IPS-11a (cell line): ENCODE measurements around the gene ADAMTS19.
"Not testable (repeated sequence)": the region's sequence is repeated elsewhere in the genome, so short reads cannot be mapped to it uniquely, and the experiment has no call there.

ENCODE experiments used
- H3K4me3 ChIP-seq: one replicate; pipeline ENCODE4 v1.5.1; 2013; ENCODE audit warnings: low read depth, low read length, control low read depth

Gene ADAMTS19, protein sequence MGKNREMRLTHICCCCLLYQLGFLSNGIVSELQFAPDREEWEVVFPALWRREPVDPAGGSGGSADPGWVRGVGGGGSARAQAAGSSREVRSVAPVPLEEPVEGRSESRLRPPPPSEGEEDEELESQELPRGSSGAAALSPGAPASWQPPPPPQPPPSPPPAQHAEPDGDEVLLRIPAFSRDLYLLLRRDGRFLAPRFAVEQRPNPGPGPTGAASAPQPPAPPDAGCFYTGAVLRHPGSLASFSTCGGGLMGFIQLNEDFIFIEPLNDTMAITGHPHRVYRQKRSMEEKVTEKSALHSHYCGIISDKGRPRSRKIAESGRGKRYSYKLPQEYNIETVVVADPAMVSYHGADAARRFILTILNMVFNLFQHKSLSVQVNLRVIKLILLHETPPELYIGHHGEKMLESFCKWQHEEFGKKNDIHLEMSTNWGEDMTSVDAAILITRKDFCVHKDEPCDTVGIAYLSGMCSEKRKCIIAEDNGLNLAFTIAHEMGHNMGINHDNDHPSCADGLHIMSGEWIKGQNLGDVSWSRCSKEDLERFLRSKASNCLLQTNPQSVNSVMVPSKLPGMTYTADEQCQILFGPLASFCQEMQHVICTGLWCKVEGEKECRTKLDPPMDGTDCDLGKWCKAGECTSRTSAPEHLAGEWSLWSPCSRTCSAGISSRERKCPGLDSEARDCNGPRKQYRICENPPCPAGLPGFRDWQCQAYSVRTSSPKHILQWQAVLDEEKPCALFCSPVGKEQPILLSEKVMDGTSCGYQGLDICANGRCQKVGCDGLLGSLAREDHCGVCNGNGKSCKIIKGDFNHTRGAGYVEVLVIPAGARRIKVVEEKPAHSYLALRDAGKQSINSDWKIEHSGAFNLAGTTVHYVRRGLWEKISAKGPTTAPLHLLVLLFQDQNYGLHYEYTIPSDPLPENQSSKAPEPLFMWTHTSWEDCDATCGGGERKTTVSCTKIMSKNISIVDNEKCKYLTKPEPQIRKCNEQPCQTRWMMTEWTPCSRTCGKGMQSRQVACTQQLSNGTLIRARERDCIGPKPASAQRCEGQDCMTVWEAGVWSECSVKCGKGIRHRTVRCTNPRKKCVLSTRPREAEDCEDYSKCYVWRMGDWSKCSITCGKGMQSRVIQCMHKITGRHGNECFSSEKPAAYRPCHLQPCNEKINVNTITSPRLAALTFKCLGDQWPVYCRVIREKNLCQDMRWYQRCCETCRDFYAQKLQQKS

DNA sequence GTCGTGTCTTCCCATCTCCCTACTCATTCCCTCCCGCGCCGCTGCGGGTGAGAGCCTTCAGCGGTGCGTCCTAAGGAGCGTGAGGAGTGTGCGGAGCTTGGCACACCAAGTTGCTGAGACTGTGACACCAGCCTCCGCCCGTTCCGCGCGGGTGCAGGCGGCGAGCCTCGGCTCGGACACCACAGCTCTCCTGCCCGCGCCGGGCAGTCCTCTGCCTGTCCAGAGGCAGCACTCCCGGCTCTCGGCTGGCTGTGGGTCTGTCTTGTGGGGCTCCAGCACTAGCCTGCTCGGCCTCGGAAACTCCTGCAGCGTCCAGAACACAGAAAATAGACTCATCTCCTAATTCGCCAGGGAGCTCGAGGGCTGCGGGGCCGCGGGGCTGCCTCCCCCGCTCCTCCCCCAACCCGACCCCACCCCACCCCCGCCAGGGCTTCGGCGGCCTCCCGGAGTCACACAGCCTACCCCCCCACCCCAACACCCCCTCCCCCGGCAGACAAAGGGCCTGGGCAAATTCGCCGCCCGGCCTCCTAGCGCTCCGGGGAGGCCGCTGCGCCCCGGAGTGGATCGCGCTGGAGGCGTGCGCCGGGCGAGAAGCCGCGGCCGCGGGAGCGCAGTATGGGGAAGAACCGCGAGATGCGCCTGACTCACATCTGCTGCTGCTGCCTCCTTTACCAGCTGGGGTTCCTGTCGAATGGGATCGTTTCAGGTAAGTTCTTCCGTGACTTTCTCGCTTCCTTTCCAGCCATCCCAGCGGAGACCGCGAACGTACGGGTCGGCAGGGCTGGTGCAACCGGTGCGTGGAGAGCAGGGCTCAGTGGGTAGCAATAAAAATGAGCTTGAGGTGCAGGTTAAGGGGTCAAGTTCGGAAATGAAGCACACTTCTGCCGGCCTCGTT lies at the start of gene ADAMTS19:
Gene ADAMTS19, plus strand, starts transcription at position 522 of the 895 bp plus-strand sequence. Its CDS starts 94 bp downstream, at position 616.
- peak within 1 kb of the TSS; percentile 81 for H3K4me3 ChIP-seq

DNA sequence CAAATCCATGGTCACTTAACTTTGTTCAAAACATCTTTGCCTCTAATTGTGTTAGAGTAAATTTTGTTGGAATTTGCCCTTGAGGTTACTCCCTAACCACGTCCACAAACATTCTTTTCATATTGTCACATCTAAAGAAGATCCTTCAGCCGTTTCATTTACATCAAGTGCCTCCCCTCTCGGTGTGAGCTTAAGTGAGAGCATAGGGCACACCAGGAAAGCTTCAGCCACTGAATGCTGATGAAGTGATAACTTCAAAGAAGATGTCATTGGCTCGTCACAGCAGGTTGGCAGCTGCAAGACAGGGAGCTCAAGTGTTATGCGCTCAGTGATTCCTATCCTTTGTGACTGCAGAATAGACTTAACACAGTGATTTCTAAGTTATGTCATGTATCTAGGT lies 49.6 kb upstream of the ADAMTS19 start:
- no peak overlapping the region for H3K4me3 ChIP-seq

DNA sequence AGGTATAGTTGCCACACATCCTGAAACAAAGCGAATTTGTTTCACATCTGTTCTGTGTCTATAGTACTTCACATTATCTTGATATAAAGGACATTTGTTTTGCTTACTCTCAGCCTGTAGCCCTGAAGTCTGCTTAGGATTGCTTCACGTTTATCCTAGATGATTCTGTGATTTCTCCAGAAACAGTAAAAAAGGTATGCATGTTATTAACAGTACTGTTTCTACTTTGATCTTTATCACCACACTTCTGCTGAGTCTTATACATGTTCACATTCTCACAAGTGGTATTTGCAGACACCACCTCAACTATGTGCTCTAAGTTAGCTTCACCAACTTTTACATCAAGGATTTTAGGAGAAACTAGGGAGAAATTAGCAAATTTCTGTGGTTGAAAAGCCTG lies 47.4 kb upstream of the ADAMTS19 start:
- no peak overlapping the region for H3K4me3 ChIP-seq

DNA sequence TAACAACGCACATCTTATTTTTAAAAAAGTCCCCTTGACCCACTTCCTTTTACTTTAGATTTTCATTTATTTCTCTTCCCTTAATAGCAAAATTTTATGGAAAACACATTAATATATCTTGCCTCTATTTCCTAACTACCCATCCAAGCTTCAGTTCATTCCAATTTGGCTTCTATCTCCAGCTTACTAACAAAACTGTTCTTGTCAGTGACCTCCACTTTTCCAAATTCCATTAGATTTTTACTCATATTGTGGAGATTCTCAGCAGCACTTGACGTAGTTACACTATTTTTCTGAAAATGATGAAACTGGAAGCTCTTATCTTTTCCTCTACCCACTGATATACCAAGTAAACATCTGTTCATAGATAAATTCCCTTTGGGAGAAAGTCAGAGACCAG lies 46.5 kb upstream of the ADAMTS19 start:
- H3K4me3 ChIP-seq = no peak overlapping the region

DNA sequence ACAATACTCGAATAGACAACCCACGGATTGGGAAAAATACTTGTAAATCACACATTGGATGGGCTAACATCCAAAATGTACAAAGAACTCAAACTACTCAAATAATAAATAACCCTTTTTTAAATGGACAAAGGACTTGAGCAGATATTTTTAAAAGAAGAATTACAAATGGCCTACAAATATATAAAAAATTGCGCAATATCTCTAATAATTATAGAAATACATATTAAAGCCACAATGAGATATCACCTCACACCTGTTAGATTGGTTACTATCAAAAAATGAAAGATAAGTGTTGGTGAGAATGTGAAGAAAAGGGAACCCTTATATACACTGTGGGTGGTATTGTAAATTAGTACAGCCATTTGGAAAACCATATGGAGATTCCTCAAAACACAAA lies 40.8 kb upstream of the ADAMTS19 start:
- H3K4me3 ChIP-seq = no peak overlapping the region

DNA sequence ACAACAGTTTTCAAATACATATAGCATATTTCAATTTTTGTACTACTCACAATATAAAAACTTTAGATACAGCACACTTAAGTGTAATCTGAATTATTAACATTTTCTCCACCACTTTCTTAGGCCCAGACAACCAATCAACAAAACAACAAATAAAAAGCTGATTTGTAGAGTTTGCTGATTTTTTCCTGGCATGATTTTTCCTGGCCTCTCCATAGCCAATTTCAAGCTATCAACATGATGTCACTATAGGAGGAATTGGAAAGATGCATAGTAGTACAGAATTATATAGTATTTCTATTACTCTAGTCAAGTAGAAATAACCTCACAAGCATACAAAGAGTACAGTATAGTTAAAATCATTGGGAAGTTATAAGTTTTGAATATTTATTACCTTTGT lies 35.1 kb upstream of the ADAMTS19 start:
- no peak overlapping the region for H3K4me3 ChIP-seq

DNA sequence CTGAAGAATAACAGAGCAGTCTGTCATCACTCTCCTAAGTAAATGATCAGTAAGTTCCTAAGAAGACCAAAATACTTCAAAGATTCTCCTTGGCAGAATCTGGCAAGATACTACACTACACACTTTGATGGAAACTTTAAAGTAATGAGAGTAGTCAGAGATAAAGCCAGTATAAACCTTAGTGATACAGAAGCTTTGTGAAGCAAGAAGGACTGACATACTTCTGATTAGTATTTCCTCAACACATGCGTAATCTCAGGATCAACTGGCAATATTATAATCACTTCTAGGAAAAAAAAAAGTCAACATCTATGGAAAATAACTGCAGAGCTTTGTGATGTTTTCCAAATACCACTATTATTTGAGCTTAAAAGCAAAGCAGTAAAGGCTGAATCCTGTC lies 34.0 kb upstream of the ADAMTS19 start:
- no peak overlapping the region for H3K4me3 ChIP-seq

DNA sequence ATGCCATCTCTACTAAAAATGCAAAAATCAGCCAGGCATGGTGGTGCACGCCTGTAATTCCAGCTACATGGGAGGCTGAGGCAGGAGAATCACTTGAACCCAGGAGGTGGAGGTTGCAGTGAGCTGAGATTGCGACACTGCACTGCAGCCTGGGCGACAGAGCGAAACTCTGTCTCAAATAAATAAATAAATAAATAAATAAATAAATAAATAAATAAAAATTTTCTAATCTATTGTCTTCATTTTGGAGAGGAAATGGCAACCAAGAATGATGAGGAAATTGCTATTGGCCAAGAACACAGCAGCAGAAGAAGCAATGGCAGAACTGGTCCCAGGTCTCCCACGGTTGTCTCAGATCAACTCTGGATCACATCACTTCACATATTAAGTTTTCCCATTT lies 31.5 kb upstream of the ADAMTS19 start:
- H3K4me3 ChIP-seq = not testable (repeated sequence)

DNA sequence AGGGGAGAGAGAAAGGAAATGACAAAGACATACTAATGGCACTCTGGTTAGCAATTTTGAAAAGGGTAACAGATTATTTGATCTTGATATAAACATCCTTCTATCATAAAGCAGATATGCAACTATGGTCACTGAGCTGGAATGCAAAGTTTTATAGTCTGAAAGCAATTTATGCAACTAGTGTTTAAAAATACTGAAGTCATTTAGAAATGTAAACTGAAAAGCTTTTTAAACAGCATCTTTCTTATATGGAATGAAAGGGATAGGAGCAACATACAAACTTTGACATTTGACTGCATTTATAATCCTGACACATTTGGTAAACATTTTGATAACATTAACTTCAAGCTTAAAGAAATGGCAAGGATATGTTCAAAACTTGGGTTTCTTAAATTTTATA lies 28.7 kb upstream of the ADAMTS19 start:
- no peak overlapping the region for H3K4me3 ChIP-seq

DNA sequence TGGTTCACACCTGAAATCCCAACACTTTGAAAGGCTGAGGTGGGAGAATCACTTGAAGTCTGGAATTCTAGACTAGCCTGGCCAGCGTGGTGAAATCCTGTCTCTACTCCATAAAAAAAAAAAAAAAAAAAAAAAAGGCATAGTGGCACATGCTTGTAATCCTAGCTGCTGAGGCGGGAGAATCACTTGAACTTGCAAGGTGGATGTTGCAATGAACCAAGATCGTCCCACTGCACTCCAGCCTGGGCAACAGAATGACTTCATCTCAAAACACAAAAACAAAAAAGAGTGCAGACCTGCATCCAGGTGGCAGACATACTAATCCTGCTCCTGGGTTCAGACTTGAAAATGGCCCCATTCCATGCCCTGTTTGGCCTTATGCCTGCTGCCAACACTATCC lies 21.8 kb upstream of the ADAMTS19 start:
- H3K4me3 ChIP-seq = no peak overlapping the region

DNA sequence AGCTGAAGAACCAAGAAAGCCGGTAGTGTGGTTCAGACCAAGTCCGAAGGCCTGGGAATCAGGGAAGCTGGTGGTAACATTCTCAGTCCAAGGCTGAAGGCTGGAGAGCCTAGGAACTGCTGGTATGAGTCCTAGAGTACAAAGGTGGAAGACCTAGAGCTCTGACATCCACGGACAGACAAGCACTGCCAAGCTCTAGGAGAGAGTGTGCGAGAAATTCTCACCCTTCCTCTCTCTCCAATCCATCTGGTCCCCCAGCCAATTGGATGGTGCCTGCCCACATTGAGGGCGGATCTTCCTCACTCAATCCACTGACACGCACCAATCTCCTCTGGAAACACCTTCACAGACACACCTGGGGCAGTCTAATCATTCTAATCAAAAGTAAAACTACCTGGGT lies 19.7 kb upstream of the ADAMTS19 start:
- H3K4me3 ChIP-seq = no peak overlapping the region

DNA sequence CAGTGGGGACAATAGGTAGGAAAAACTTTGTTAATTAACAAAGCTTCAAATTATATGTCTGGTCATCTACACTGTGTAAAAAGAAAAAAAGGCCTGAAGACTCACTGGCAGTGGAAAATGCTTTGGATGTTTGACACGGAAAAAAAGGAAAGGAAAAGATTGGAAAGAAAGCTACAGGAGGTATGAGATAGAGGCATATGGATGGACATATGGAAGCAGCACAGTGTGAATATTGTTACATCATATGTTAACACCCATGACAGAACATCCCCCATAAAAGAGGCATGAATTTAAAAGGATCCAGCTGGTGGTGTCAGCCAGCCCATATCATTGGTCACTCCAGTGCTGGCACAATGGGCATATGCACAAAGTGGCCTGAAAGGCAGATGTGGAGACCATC lies 19.0 kb upstream of the ADAMTS19 start:
- H3K4me3 ChIP-seq = no peak overlapping the region

DNA sequence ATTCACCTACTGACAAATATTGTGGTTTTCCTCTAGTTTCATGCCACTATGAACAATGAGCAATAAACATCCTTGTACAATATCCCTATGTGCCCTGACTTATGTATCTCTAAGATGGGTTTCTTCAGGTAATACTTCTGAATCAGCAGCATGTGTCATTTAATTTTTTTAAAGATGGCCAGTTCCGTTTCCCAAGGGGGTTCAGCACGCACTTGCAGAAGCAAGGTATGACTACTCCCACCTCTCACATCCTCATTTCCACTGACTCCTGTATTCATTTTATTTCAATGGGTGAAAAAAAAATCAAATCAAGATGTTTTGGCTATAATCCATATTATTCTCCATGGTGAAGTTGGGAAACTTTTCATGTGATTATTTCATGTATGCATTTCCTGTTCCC lies 14.7 kb upstream of the ADAMTS19 start:
- no peak overlapping the region for H3K4me3 ChIP-seq

DNA sequence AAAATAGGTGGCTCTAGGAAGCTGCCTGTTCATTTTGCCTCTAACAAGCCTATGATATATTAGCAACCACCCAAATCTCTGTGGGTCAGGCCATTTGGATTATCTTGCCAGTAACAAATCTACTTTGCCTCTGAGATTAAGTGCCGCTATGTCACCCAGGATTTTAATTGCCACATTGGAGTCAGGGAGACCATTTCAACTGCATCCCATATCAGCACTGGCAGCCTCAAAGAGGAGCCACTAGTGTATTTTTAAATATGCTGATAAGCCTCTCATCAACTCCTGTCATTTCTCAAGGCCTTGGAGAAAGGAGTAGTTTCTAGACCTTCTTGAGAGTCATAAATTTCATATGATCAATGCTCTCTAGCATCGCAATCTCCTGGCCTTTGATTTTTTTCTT lies 12.1 kb upstream of the ADAMTS19 start:
- H3K4me3 ChIP-seq = no peak overlapping the region

DNA sequence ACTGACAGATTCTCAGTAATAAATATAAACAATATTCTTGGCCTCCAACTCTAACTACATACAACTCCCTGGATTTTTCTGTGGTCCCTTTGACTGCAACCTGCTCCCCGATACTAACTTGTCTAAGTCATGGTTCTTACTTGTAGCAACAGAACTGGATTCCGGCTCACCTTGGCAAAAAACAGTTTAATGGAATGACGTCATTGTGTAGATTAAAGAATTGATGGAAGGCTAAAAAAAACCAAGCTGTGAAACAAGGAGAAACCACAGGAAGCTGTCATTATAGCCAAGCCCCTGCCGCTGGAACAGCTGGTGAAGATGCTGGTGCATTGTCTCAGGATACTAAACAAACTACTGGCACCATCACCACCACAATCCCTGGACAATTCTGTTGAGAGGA lies 11.4 kb upstream of the ADAMTS19 start:
- H3K4me3 ChIP-seq = no peak overlapping the region

DNA sequence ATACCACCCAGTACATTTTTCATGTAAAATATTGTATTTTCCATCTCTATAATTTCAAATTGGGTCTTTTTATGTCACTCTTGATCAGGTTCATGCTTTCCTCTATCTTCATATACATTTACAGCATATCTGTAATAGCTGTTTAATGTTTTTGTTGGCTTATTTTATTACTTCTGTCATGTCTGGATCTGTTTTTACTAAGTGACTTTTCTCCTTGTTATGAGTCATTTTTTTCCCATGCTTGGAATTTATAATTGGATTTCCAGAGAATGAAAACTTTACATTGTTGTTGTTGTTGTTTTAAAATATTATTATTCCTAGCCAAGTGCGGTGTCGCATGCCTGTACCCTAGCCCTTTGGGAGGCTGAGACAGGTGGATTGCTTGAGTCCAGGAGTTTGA lies 5.6 kb upstream of the ADAMTS19 start:
- no peak overlapping the region for H3K4me3 ChIP-seq

DNA sequence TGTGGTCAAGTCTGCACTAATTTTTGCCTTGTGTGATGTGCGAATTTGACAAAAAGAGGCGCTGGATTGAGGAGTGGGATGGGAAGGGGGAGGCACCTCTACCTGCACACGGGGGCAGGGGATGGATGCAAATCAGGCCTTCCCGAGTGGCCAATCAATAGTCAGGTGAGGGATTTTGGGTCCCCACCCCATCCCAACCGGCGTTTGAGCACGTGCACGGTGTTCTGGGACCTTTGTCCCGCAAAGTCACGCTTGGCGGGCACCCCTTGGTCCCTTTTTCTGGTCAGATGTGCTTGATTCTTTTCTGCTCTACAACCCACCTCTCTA lies 685 bp upstream of the ADAMTS19 start:
- peak overlapping the region; percentile 58 for H3K4me3 ChIP-seq

DNA sequence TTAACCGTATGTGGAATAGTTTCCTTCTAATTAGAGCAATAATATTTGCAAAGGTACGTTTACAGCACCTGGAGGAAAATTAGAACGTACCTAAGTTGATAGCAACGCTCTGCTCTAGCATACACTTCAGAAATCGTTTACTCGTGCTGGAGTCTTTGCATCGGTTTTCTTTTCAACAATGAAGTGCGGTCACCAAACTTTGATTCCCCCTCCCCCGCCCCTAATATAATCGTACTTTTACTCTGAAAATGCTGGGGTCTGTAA lies 506 bp downstream of the ADAMTS19 start:
- H3K4me3 ChIP-seq = peak overlapping the region; percentile 81

DNA sequence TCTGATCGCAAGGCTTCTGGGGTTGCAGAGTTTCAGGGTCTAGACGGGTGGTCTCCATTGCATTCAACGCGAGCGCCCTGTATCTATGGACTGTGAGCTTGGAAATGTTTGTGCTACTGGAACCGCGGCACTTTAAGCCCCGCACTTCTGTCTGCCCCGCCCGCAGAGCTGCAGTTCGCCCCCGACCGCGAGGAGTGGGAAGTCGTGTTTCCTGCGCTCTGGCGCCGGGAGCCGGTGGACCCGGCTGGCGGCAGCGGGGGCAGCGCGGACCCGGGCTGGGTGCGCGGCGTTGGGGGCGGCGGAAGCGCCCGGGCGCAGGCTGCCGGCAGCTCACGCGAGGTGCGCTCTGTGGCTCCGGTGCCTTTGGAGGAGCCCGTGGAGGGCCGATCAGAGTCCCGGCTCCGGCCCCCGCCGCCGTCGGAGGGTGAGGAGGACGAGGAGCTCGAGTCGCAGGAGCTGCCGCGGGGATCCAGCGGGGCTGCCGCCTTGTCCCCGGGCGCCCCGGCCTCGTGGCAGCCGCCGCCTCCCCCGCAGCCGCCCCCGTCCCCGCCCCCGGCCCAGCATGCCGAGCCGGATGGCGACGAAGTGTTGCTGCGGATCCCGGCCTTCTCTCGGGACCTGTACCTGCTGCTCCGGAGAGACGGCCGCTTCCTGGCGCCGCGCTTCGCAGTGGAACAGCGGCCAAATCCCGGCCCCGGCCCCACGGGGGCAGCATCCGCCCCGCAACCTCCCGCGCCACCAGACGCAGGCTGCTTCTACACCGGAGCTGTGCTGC lies 1.0 kb downstream of the ADAMTS19 start:
- peak overlapping the region; percentile 81 for H3K4me3 ChIP-seq

DNA sequence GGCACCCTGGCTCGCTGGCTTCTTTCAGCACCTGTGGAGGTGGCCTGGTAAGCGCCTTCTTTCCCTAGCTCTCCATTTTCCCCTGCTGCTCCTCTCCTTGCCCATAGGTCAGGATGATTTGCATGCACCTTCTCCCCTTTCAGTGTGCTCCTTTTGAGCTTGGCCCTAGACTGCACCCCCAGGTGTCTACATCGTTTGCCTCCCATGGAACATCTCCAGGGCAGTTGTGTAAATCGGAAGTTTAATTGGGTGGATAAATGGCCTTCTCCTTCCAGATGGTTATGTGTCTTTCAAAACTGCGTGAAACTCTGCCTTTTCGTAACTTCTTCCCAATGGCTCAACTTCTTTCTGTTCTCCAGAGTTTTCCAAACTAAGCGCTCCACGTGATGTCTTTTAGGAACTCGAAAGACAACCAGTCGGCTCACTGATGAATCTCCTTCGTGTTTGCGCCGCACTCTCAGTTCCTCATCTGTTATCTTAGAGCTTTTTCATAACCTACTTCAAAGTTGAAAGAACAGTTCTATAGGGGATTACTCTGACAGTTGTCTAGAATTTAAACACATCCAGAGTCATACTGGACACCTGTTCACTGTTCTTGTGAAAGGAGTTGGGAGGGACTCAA lies 1.7 kb downstream of the ADAMTS19 start:
- peak overlapping the region; percentile 81 for H3K4me3 ChIP-seq
